ENCODE results near the gene CTNNA1. TPM values are rescaled to one million over a fixed set of nuclear protein-coding genes. Genes with fewer than 3 reads are reported as not detected.
A peak's percentile ranks its signal among the peaks of the same experiment; 100 is the strongest.

The CTNNA1 gene
- total RNA-seq, 1 donor: 327 TPM

DNA sequence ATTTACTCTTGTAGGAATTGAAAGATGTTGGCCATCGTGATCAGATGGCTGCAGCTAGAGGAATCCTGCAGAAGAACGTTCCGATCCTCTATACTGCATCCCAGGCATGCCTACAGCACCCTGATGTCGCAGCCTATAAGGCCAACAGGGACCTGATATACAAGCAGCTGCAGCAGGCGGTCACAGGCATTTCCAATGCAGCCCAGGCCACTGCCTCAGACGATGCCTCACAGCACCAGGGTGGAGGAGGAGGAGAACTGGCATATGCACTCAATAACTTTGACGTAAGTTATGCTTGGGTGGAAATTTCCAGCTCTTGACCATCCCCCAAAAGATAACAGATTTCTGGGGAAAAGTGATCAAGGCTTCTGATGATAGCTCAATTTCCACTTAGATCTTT is 71.3 kb downstream of the CTNNA1 start:
- no peak overlapping the region for H3K4me3 ChIP-seq (ENCODE audit: low read depth, low read length)
- TF ChIP-seq, protein P1, sequence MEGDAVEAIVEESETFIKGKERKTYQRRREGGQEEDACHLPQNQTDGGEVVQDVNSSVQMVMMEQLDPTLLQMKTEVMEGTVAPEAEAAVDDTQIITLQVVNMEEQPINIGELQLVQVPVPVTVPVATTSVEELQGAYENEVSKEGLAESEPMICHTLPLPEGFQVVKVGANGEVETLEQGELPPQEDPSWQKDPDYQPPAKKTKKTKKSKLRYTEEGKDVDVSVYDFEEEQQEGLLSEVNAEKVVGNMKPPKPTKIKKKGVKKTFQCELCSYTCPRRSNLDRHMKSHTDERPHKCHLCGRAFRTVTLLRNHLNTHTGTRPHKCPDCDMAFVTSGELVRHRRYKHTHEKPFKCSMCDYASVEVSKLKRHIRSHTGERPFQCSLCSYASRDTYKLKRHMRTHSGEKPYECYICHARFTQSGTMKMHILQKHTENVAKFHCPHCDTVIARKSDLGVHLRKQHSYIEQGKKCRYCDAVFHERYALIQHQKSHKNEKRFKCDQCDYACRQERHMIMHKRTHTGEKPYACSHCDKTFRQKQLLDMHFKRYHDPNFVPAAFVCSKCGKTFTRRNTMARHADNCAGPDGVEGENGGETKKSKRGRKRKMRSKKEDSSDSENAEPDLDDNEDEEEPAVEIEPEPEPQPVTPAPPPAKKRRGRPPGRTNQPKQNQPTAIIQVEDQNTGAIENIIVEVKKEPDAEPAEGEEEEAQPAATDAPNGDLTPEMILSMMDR (IDR thresholded peaks at IDR 0.05; ENCODE audit: insufficient read depth, low read length): no peak
- DNase-seq (ENCODE audit: low read depth): peak; percentile 58

- DNase-seq (ENCODE audit: low read depth): peak; percentile 51
- H3K4me3 ChIP-seq (ENCODE audit: low read depth, low read length): no peak overlapping the region
- TF ChIP-seq, protein P1 (IDR thresholded peaks at IDR 0.05; ENCODE audit: insufficient read depth, low read length): peak; percentile 69
Measured at GRCh38 chr5:138824924-138825863, 72.0 kb downstream of the CTNNA1 start.

GRCh38 chr5:138828556-138828955 is 75.3 kb downstream of the CTNNA1 start:
- no peak overlapping the region for H3K4me3 ChIP-seq (ENCODE audit: low read depth, low read length)
- TF ChIP-seq, protein P1 (IDR thresholded peaks at IDR 0.05; ENCODE audit: insufficient read depth, low read length): no peak
- DNase-seq (ENCODE audit: low read depth): no peak

GRCh38 chr5:138829341-138829740 is 76.1 kb downstream of the CTNNA1 start:
- H3K4me3 ChIP-seq (ENCODE audit: low read depth, low read length): no peak overlapping the region
- peak; percentile 26 for DNase-seq (ENCODE audit: low read depth)
- TF ChIP-seq, protein P1 (IDR thresholded peaks at IDR 0.05; ENCODE audit: insufficient read depth, low read length): no peak

DNA sequence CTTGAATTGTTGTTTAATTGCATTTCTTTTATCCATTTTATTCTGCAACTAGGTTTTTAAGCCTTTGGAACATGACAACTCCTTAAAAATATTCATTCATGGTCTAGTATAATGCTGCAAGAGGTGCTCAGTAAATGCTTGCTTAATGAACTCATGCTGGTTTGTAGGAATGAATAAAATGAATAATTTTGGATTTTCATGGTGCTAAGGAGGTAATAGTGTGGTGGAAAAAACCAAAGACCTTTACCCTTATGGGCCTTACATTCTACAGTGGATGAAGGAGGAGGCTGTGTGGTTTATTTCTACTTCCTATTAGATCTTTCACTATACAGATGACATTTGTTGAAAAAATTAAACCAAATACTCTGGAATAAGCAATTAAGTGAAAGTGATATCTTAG is 78.5 kb downstream of the CTNNA1 start:
- TF ChIP-seq, protein P1 (IDR thresholded peaks at IDR 0.05; ENCODE audit: insufficient read depth, low read length): no peak
- no peak overlapping the region for H3K4me3 ChIP-seq (ENCODE audit: low read depth, low read length)
- no peak for DNase-seq (ENCODE audit: low read depth)

DNA sequence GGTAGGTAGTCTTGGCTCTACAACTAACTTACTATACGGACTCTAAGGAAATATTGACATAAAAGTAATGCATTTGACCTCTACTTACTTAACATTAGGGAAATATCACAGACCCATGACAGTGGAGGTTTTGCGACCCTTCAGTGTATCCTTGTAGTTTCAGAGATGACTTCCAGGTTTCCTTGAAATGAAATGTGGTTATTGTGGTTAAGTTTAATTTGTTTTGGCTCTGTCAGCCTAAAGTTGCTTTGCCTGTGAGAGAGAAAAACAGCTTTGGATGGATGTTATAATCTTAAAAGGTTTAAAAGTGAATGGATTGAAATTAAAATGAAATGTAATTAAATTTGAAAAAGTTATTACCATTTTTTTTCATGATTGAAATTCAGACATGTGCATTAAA is 79.0 kb downstream of the CTNNA1 start:
- TF ChIP-seq, protein P1 (IDR thresholded peaks at IDR 0.05; ENCODE audit: insufficient read depth, low read length): no peak
- DNase-seq (ENCODE audit: low read depth): peak; percentile 15
- no peak overlapping the region for H3K4me3 ChIP-seq (ENCODE audit: low read depth, low read length)
